Measurements from ENCODE around the gene CABYR. TPM values are rescaled to one million over a fixed set of nuclear protein-coding genes. Genes with fewer than 3 reads are reported as not detected.

CABYR gene
- total RNA-seq, 1 experiment from 2014 or later = 19.3 TPM

GRCh38 chr18:24140697-24141096 is 1.8 kb downstream of the CABYR start:
- TF ChIP-seq, protein P1, sequence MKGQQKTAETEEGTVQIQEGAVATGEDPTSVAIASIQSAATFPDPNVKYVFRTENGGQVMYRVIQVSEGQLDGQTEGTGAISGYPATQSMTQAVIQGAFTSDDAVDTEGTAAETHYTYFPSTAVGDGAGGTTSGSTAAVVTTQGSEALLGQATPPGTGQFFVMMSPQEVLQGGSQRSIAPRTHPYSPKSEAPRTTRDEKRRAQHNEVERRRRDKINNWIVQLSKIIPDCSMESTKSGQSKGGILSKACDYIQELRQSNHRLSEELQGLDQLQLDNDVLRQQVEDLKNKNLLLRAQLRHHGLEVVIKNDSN (CRISPR knock-in tag; IDR thresholded peaks at IDR 0.05) = no peak
- TF ChIP-seq ZNF219 (CRISPR knock-in tag; IDR thresholded peaks at IDR 0.05; ENCODE audit: borderline replicate concordance) (no peak), HMGA2 (CRISPR knock-in tag; IDR thresholded peaks at IDR 0.05) (no peak), ZBTB21 (CRISPR knock-in tag; IDR thresholded peaks at IDR 0.05; ENCODE audit: borderline replicate concordance) (no peak), CREM (CRISPR knock-in tag; IDR thresholded peaks at IDR 0.05) (no peak), PREB (CRISPR knock-in tag; IDR thresholded peaks at IDR 0.05; ENCODE audit: borderline replicate concordance) (no peak), ZNF232 (CRISPR knock-in tag; IDR thresholded peaks at IDR 0.05) (no peak), FOXK1 (CRISPR knock-in tag; IDR thresholded peaks at IDR 0.05) (no peak), AR (CRISPR knock-in tag; IDR thresholded peaks at IDR 0.05) (no peak), PRRX2 (CRISPR knock-in tag; IDR thresholded peaks at IDR 0.05) (no peak), CDX4 (CRISPR knock-in tag; IDR thresholded peaks at IDR 0.05; ENCODE audit: borderline replicate concordance) (no peak)
- TF ChIP-seq, protein P2, sequence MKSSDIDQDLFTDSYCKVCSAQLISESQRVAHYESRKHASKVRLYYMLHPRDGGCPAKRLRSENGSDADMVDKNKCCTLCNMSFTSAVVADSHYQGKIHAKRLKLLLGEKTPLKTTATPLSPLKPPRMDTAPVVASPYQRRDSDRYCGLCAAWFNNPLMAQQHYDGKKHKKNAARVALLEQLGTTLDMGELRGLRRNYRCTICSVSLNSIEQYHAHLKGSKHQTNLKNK (CRISPR knock-in tag; IDR thresholded peaks at IDR 0.05) = no peak
- TF ChIP-seq, protein P3, sequence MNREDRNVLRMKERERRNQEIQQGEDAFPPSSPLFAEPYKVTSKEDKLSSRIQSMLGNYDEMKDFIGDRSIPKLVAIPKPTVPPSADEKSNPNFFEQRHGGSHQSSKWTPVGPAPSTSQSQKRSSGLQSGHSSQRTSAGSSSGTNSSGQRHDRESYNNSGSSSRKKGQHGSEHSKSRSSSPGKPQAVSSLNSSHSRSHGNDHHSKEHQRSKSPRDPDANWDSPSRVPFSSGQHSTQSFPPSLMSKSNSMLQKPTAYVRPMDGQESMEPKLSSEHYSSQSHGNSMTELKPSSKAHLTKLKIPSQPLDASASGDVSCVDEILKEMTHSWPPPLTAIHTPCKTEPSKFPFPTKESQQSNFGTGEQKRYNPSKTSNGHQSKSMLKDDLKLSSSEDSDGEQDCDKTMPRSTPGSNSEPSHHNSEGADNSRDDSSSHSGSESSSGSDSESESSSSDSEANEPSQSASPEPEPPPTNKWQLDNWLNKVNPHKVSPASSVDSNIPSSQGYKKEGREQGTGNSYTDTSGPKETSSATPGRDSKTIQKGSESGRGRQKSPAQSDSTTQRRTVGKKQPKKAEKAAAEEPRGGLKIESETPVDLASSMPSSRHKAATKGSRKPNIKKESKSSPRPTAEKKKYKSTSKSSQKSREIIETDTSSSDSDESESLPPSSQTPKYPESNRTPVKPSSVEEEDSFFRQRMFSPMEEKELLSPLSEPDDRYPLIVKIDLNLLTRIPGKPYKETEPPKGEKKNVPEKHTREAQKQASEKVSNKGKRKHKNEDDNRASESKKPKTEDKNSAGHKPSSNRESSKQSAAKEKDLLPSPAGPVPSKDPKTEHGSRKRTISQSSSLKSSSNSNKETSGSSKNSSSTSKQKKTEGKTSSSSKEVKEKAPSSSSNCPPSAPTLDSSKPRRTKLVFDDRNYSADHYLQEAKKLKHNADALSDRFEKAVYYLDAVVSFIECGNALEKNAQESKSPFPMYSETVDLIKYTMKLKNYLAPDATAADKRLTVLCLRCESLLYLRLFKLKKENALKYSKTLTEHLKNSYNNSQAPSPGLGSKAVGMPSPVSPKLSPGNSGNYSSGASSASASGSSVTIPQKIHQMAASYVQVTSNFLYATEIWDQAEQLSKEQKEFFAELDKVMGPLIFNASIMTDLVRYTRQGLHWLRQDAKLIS (CRISPR knock-in tag; IDR thresholded peaks at IDR 0.05; ENCODE audit: borderline replicate concordance) = no peak
- TF ChIP-seq, protein P4, sequence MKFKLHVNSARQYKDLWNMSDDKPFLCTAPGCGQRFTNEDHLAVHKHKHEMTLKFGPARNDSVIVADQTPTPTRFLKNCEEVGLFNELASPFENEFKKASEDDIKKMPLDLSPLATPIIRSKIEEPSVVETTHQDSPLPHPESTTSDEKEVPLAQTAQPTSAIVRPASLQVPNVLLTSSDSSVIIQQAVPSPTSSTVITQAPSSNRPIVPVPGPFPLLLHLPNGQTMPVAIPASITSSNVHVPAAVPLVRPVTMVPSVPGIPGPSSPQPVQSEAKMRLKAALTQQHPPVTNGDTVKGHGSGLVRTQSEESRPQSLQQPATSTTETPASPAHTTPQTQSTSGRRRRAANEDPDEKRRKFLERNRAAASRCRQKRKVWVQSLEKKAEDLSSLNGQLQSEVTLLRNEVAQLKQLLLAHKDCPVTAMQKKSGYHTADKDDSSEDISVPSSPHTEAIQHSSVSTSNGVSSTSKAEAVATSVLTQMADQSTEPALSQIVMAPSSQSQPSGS (CRISPR knock-in tag; IDR thresholded peaks at IDR 0.05; ENCODE audit: borderline replicate concordance, low read depth) = no peak
- TF ChIP-seq, protein P5, sequence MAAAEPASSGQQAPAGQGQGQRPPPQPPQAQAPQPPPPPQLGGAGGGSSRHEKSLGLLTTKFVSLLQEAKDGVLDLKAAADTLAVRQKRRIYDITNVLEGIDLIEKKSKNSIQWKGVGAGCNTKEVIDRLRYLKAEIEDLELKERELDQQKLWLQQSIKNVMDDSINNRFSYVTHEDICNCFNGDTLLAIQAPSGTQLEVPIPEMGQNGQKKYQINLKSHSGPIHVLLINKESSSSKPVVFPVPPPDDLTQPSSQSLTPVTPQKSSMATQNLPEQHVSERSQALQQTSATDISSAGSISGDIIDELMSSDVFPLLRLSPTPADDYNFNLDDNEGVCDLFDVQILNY (CRISPR knock-in tag; IDR thresholded peaks at IDR 0.05) = no peak
- POLR2A ChIA-PET = no interaction called here
- Mint-ChIP-seq H3K9me3 (peaks cover 5% of the 10 kb centered on the region), H3K4me1 (peaks cover 34% of the 10 kb centered on the region), H3K36me3 (peaks cover 18% of the 10 kb centered on the region), H3K27me3 (ENCODE audit: low read depth) (no peaks in the 10 kb centered on the region), H3K4me3 (no peak overlapping the region), H3K27ac (no peak overlapping the region)
- DNase-seq (ENCODE audit: low spot score) (no peak), ATAC-seq (no peak)
- CTCF ChIA-PET = no interaction called here
